ENCODE results near the gene ODAD4. TPM values are rescaled to one million over a fixed set of nuclear protein-coding genes. Genes with fewer than 3 reads are reported as not detected.

The ODAD4 gene
- total RNA-seq, 1 donor from 2014 or later: 6.3 TPM

DNA sequence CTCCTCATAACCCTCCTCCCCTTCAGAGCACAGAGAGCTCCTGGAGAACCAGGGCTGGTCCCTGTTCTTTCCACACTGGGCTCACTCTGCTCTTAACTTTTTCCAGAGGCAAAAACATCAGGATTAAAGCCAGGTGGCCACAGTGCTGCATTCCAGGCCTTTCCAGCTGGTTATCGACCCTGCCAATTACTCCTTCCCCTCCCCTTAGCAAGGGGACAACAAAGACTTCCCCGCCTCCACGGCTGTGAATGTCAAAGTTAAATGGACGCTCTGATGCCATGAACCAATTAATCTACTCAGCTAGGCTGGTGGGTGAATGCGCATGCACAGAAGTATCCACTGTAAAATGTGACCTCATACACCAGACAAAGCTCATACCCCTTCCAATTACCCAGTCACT is 34.8 kb upstream of the ODAD4 start:
- DNase-seq (ENCODE audit: low spot score, unreplicated experiment): no peak
- H3K27me3 Mint-ChIP-seq: no peaks in the 10 kb centered on the region
- H3K36me3 Mint-ChIP-seq (ENCODE audit: insufficient read depth): peaks cover 30% of the 10 kb centered on the region
- TF ChIP-seq, protein P1, sequence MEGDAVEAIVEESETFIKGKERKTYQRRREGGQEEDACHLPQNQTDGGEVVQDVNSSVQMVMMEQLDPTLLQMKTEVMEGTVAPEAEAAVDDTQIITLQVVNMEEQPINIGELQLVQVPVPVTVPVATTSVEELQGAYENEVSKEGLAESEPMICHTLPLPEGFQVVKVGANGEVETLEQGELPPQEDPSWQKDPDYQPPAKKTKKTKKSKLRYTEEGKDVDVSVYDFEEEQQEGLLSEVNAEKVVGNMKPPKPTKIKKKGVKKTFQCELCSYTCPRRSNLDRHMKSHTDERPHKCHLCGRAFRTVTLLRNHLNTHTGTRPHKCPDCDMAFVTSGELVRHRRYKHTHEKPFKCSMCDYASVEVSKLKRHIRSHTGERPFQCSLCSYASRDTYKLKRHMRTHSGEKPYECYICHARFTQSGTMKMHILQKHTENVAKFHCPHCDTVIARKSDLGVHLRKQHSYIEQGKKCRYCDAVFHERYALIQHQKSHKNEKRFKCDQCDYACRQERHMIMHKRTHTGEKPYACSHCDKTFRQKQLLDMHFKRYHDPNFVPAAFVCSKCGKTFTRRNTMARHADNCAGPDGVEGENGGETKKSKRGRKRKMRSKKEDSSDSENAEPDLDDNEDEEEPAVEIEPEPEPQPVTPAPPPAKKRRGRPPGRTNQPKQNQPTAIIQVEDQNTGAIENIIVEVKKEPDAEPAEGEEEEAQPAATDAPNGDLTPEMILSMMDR (IDR thresholded peaks at IDR 0.05; ENCODE audit: unreplicated experiment): no peak
- H3K9me3 Mint-ChIP-seq (ENCODE audit: low read depth): no peaks in the 10 kb centered on the region
- H3K4me1 Mint-ChIP-seq (ENCODE audit: low read depth): peaks cover 2% of the 10 kb centered on the region
- H3K4me3 Mint-ChIP-seq (ENCODE audit: low read depth): no peak overlapping the region
- H3K27ac Mint-ChIP-seq: peak overlapping the region; percentile 25

DNA sequence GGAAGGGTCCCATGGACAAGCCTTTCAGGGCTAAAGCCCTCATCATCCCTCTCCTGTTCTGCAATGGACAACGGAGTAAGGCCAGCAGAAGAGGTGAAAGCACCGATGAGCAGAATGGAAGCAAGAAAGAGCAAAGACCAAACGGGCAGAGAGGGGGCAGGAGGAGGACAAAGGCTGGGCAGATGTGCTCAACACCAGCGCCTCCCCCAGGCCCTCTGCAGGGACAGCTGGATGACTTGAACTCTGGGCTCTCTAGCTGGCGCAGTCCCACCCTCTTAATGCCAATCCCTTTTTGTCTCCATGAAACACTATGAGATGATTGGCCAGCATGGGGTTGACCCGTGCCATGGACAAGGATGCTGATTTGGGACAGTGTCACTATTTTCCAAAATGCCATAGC is 33.7 kb upstream of the ODAD4 start:
- Mint-ChIP-seq H3K9me3 (ENCODE audit: low read depth) (no peaks in the 10 kb centered on the region), H3K4me3 (ENCODE audit: low read depth) (no peak overlapping the region), H3K27me3 (no peaks in the 10 kb centered on the region), H3K27ac (no peak overlapping the region), H3K36me3 (ENCODE audit: insufficient read depth) (peaks cover 36% of the 10 kb centered on the region), H3K4me1 (ENCODE audit: low read depth) (peaks cover 2% of the 10 kb centered on the region)
- DNase-seq (ENCODE audit: low spot score, unreplicated experiment): no peak
- TF ChIP-seq, protein P1 (IDR thresholded peaks at IDR 0.05; ENCODE audit: unreplicated experiment): no peak

DNA sequence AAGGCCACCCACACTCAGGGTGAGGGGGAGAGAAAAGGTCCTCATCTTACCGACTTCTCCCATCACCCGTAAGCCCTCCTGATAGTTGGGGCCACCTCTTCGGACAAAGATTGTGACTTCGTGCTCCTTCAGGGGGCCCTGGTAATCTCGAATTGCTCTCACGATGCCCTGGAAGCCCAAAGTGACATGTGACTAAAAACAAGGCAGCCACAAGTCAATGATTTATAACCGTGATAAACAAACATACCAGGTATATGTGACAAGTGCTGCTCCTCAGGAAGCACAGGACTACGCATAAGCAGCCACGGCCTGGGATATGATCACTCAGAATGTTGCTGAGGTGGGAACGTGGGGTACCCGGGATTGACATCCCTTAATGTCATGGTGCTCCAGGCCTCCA is 28.8 kb upstream of the ODAD4 start:
- TF ChIP-seq, protein P1 (IDR thresholded peaks at IDR 0.05; ENCODE audit: unreplicated experiment): no peak
- H3K27ac Mint-ChIP-seq: no peak overlapping the region
- no peaks in the 10 kb centered on the region for H3K4me1 Mint-ChIP-seq (ENCODE audit: low read depth)
- no peak overlapping the region for H3K4me3 Mint-ChIP-seq (ENCODE audit: low read depth)
- no peak for DNase-seq (ENCODE audit: low spot score, unreplicated experiment)
- H3K9me3 Mint-ChIP-seq (ENCODE audit: low read depth): no peaks in the 10 kb centered on the region
- no peaks in the 10 kb centered on the region for H3K27me3 Mint-ChIP-seq
- peaks cover 32% of the 10 kb centered on the region for H3K36me3 Mint-ChIP-seq (ENCODE audit: insufficient read depth)

DNA sequence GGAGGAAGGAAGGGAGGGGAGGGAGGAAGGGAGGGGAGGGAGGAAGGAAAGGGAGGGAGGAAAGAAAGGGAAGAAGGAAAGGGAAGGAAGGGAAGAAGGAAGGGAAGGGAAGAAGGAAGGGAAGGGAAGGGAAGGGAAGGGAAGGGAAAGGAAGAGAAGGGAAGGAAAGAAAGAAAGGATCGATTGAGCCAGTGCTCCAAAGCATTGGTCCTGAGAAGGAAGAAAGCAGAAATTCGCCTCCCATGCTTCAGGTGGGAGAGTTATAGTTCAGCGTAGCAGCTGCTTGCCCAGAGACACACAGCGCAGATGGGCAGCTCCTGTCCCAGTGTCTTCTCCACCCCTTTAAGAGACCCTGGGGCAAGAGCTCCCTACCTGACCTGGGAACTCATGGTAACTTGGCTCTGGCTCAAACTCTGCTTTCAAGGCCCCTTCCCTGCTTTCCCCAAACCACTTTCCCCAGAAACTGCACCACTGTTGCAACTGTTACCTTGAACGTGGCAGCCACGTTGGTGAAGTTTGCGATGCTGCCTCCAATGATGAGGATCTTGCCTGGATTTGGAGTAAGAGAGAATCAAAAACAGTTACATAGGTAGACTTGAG is 26.1 kb upstream of the ODAD4 start:
- peaks cover 14% of the 10 kb centered on the region for H3K4me1 Mint-ChIP-seq (ENCODE audit: low read depth)
- DNase-seq (ENCODE audit: low spot score, unreplicated experiment): no peak
- H3K9me3 Mint-ChIP-seq (ENCODE audit: low read depth): no peaks in the 10 kb centered on the region
- TF ChIP-seq, protein P1 (IDR thresholded peaks at IDR 0.05; ENCODE audit: unreplicated experiment): no peak
- no peaks in the 10 kb centered on the region for H3K27me3 Mint-ChIP-seq
- no peak overlapping the region for H3K4me3 Mint-ChIP-seq (ENCODE audit: low read depth)
- H3K36me3 Mint-ChIP-seq (ENCODE audit: insufficient read depth): peaks cover 27% of the 10 kb centered on the region
- H3K27ac Mint-ChIP-seq: no peak overlapping the region

DNA sequence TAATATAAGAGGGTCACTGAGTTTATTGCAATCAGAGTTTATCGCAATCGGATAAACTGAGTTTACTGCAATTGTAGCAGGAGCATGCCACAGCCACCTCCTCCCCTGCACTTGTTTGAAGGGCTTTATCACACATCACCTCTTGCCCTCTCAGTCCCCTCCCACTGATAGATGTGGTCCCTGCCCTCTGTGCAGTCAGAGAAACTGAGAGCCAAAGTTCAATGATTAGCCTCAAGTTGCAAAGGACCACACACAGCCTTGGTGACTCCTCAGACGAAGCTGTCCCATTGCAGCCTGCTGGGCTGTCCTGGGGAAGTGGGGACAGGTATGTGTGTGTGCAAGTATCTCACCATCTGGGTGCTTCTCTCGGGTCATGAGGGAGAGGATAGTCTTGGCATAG is 25.2 kb upstream of the ODAD4 start:
- Mint-ChIP-seq H3K27ac (no peak overlapping the region), H3K4me3 (ENCODE audit: low read depth) (no peak overlapping the region), H3K4me1 (ENCODE audit: low read depth) (peaks cover 16% of the 10 kb centered on the region), H3K9me3 (ENCODE audit: low read depth) (no peaks in the 10 kb centered on the region), H3K36me3 (ENCODE audit: insufficient read depth) (peaks cover 32% of the 10 kb centered on the region), H3K27me3 (no peaks in the 10 kb centered on the region)
- TF ChIP-seq, protein P1 (IDR thresholded peaks at IDR 0.05; ENCODE audit: unreplicated experiment): no peak
- no peak for DNase-seq (ENCODE audit: low spot score, unreplicated experiment)
